OCI-LY1 (cell line): ENCODE data around the gene TTC33.
"Not testable (repeated sequence)": the region's sequence is repeated elsewhere in the genome, so short reads cannot be mapped to it uniquely, and the experiment has no call there.

Experiments used
- H2AFZ ChIP-seq: fragments of 200-600 bp; sonication (generic), shearing (Covaris generic); 2 replicates; pipeline ENCODE4 v1.6.0; 2014; ENCODE audit warnings: antibody characterized with exemption, mild to moderate bottlenecking, low read length
- H3F3A ChIP-seq: fragments of 200-600 bp; sonication (generic), shearing (Covaris generic); 2 replicates; pipeline ENCODE4 v1.6.0; 2014; ENCODE audit warnings: mild to moderate bottlenecking, antibody characterized with exemption, low read length, moderate library complexity; ENCODE audit not compliant: insufficient read depth
- H3K27ac ChIP-seq: fragments of 200-600 bp; sonication (generic); 2 replicates; pipeline ENCODE4 v1.5.1; 2014; ENCODE audit warnings: low read length, mixed run types, mild to moderate bottlenecking, low read depth; ENCODE audit not compliant: poor library complexity, severe bottlenecking
- H3K27me3 ChIP-seq: fragments of 200-600 bp; sonication (generic); 2 replicates; pipeline ENCODE4 v1.6.0; 2014; ENCODE audit warnings: antibody characterized with exemption, mild to moderate bottlenecking, low read length, moderate library complexity; ENCODE audit not compliant: insufficient read depth
- H3K36me3 ChIP-seq: fragments of 200-600 bp; sonication (generic); 2 replicates; pipeline ENCODE4 v1.6.1; 2014; ENCODE audit warnings: mild to moderate bottlenecking, antibody characterized with exemption, low read length, moderate library complexity, mixed read lengths; ENCODE audit not compliant: insufficient read depth
- H3K4me1 ChIP-seq: fragments of 200-600 bp; sonication (generic); 2 replicates; pipeline ENCODE4 v1.5.1; 2014; ENCODE audit warnings: mild to moderate bottlenecking, low read length, moderate library complexity; ENCODE audit not compliant: insufficient read depth, severe bottlenecking
- H3K4me2 ChIP-seq: fragments of 200-600 bp; sonication (generic), shearing (Covaris generic); 2 replicates; pipeline ENCODE4 v1.6.1; 2014; ENCODE audit warnings: low read length
- H3K4me3 ChIP-seq: fragments of 200-600 bp; sonication (generic); 2 replicates; pipeline ENCODE4 v1.5.1; 2014; ENCODE audit warnings: low read length, low read depth, mild to moderate bottlenecking, mixed read lengths; ENCODE audit not compliant: poor library complexity, severe bottlenecking
- H3K79me2 ChIP-seq: fragments of 200-600 bp; shearing (Covaris generic); 2 replicates; pipeline ENCODE4 v1.6.1; 2016; ENCODE audit warnings: mixed run types, low read length, mixed read lengths; ENCODE audit not compliant: insufficient read depth
- H3K9ac ChIP-seq: fragments of 200-600 bp; sonication (generic), shearing (Covaris generic); 2 replicates; pipeline ENCODE4 v1.6.1; 2014; ENCODE audit warnings: mild to moderate bottlenecking, low read length, mixed read lengths
- H3K9me2 ChIP-seq: fragments of 200-600 bp; sonication (generic), shearing (Covaris generic); 2 replicates; pipeline ENCODE4 v1.6.1; 2014; ENCODE audit warnings: low read depth, mild to moderate bottlenecking, low read length, mixed read lengths
- H3K9me3 ChIP-seq: fragments of 200-600 bp; shearing (Covaris generic); 2 replicates; pipeline ENCODE4 v1.6.1; 2014; ENCODE audit warnings: low read length, mixed read lengths
- H4K20me1 ChIP-seq: fragments of 200-600 bp; sonication (generic), shearing (Covaris generic); 2 replicates; pipeline ENCODE4 v1.6.0; 2016; ENCODE audit warnings: mild to moderate bottlenecking, low read length; ENCODE audit not compliant: insufficient read depth
- EZH2 ChIP-seq: fragments of 200-600 bp; sonication (generic), shearing (Covaris generic); IDR thresholded peaks from 2 replicates; pipeline ENCODE4 v1.8.0; 2017; ENCODE audit warnings: borderline replicate concordance, mixed run types, mild to moderate bottlenecking, antibody characterized with exemption, low read length, moderate library complexity, mixed read lengths
- TF ChIP-seq, protein P1 (sequence below): fragments of 200-600 bp; sonication (generic), shearing (Covaris generic); IDR thresholded peaks from 2 replicates; pipeline ENCODE4 v1.5.1; 2017; ENCODE audit warnings: mild to moderate bottlenecking, antibody characterized with exemption, low read length, moderate library complexity, mixed read lengths

Gene TTC33

DNA sequence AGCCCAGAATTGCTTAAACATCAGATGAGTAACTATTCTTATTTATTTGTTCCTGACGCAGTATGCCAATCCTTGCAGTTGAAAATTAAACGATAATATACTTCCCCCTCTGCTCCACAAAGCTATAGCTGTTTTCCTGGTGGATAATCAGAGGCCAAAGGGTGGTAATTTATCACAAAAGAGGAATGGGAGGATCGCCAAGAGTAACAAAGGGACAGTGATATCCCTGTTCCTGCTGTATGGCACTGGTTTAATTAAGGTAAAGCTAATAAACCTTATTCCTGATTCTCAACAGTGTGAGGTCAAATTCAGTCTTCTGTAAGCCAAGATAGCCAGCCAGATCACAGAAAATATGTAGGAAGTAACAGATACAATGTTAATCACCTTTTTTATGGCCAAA lies 109.5 kb downstream of the TTC33 start:
- TF ChIP-seq EZH2: no peak
- TF ChIP-seq, protein P1, sequence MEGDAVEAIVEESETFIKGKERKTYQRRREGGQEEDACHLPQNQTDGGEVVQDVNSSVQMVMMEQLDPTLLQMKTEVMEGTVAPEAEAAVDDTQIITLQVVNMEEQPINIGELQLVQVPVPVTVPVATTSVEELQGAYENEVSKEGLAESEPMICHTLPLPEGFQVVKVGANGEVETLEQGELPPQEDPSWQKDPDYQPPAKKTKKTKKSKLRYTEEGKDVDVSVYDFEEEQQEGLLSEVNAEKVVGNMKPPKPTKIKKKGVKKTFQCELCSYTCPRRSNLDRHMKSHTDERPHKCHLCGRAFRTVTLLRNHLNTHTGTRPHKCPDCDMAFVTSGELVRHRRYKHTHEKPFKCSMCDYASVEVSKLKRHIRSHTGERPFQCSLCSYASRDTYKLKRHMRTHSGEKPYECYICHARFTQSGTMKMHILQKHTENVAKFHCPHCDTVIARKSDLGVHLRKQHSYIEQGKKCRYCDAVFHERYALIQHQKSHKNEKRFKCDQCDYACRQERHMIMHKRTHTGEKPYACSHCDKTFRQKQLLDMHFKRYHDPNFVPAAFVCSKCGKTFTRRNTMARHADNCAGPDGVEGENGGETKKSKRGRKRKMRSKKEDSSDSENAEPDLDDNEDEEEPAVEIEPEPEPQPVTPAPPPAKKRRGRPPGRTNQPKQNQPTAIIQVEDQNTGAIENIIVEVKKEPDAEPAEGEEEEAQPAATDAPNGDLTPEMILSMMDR: no peak

DNA sequence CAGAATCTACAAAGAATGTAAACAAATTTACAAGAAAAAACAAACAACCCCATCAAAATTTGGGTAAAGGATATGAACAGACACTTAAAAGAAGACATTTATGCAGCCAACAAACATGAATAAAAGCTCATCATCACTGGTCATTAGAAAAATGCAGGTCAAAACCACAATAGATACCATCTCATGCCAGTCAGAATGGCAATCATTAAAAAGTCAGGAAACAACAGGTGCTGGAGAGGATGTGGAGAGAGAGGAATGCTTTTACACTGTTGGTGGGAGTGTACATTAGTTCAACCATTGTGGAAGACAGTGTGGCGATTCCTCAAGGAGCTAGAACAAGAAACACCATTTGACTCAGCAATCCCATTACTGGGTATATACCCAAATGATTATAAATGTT lies 116.2 kb downstream of the TTC33 start:
- not testable (repeated sequence) for H3F3A ChIP-seq, H3K9ac ChIP-seq, H3K27me3 ChIP-seq, H3K4me2 ChIP-seq, H3K4me3 ChIP-seq, H3K9me3 ChIP-seq, H4K20me1 ChIP-seq, H3K27ac ChIP-seq, H3K36me3 ChIP-seq, H3K79me2 ChIP-seq, H3K9me2 ChIP-seq, H3K4me1 ChIP-seq, H2AFZ ChIP-seq

More for the DNA sequence above, 109.5 kb downstream of the TTC33 start:
- H3K4me3 ChIP-seq: no peak overlapping the region
- no peak overlapping the region for H3K4me2 ChIP-seq
- H4K20me1 ChIP-seq: no peaks in the 10 kb centered on the region
- H3K79me2 ChIP-seq: no peaks in the 10 kb centered on the region
- no peak overlapping the region for H3K9ac ChIP-seq
- peaks cover 17% of the 10 kb centered on the region for H3K4me1 ChIP-seq
- no peaks in the 10 kb centered on the region for H3K36me3 ChIP-seq
- no peaks in the 10 kb centered on the region for H3K27me3 ChIP-seq
- H2AFZ ChIP-seq: no peak overlapping the region
- no peaks in the 10 kb centered on the region for H3F3A ChIP-seq
- no peaks in the 10 kb centered on the region for H3K9me2 ChIP-seq
- H3K9me3 ChIP-seq: no peaks in the 10 kb centered on the region
- H3K27ac ChIP-seq: no peak overlapping the region

DNA sequence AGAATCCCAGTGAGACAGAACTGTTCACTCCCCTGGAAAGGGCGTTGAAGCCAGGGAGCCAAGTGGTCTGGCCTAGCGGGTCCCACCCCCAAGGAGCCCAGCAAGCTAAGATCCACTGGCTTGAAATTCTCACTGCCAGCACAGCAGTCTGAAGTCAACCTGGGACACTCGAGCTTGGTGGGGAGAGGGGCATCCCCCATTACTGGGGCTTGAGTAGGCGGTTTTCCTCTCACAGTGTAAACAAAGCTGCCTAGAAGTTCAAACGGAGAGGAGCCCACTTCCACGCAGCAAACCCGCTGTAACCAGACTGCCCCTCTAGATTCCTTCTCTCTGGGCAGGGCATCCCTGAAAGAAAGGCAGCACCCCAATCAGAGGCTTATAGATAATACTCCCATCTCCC lies 121.2 kb downstream of the TTC33 start:
- no peak for TF ChIP-seq EZH2
- TF ChIP-seq, protein P1: no peak
- no peaks in the 10 kb centered on the region for H3K9me3 ChIP-seq
- H2AFZ ChIP-seq: no peak overlapping the region
- H4K20me1 ChIP-seq: no peaks in the 10 kb centered on the region
- no peak overlapping the region for H3K4me2 ChIP-seq
- no peak overlapping the region for H3K9ac ChIP-seq
- H3K27ac ChIP-seq: no peak overlapping the region
- no peak overlapping the region for H3K4me3 ChIP-seq
- no peaks in the 10 kb centered on the region for H3K9me2 ChIP-seq
- no peaks in the 10 kb centered on the region for H3F3A ChIP-seq
- no peaks in the 10 kb centered on the region for H3K27me3 ChIP-seq
- H3K4me1 ChIP-seq: peaks cover 4% of the 10 kb centered on the region
- no peaks in the 10 kb centered on the region for H3K36me3 ChIP-seq
- H3K79me2 ChIP-seq: no peaks in the 10 kb centered on the region

DNA sequence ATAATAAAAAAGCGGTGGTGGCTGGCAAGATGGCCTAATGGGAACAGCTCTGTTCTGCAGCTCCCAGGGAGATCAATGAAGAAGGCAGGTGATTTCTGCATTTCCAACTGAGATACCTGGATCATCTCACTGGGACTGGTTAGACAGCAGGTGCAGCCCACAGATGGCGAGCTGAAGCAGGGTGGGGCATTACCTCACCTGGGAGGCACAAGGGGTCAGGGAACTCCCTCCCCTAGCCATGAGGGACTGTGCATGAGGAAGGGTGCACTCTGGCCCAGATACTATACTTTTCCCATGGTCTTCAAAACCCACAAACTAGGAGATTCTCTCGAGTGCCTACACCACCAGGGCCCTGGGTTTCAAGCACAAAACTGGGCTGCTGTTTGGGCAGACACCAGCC lies 121.6 kb downstream of the TTC33 start:
- Histone ChIP-seq H3K9me2 (no peaks in the 10 kb centered on the region), H3K9ac (no peak overlapping the region), H3F3A (no peaks in the 10 kb centered on the region), H3K79me2 (no peaks in the 10 kb centered on the region), H3K27ac (no peak overlapping the region), H3K4me1 (peaks cover 4% of the 10 kb centered on the region), H3K4me3 (no peak overlapping the region), H4K20me1 (no peaks in the 10 kb centered on the region), H3K36me3 (no peaks in the 10 kb centered on the region), H2AFZ (no peak overlapping the region), H3K27me3 (no peaks in the 10 kb centered on the region), H3K4me2 (no peak overlapping the region), H3K9me3 (no peaks in the 10 kb centered on the region)
- no peak for TF ChIP-seq EZH2
- TF ChIP-seq, protein P1: no peak
